ENCODE data around the gene PCCA.
"Not testable (repeated sequence)": the region's sequence is repeated elsewhere in the genome, so short reads cannot be mapped to it uniquely, and the experiment has no call there.

The PCCA gene

DNA sequence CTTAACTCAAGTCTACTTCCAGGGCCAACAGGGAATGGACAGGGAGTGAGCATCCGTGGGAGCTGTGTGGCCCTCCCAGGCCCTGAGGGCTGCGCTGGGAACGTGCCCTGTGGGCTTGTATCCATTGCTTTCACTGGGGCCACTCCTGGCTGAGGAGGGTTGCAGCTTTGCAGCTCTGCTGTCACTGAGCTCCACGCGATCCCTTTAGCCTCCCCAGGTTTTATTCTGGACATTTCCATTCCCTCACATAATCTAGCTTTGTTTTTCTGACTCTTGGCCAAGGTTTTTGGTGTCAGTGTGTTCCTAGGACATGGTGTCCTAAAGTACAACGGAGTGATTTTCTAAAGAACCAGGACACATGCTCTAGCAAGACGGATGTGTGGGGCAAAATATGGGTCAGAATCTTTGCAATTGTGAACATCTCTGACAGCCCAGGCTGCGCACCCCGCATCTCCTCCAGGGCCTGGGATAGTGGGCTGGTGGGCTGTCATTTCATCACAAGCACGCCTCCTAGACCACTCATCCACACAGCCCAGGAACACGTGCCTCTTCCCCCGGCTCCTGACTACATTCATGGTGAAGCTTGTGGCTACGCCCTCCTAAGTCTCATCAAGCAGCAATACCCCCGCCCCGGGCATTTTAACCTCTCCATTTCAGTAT is 471.7 kb downstream of the PCCA start:
- Mint-ChIP-seq H3K27ac (no peak overlapping the region), H3K36me3 (no peaks in the 10 kb centered on the region), H3K9me3 (no peaks in the 10 kb centered on the region), H3K4me3 (no peak overlapping the region), H3K4me1 (peaks cover 4% of the 10 kb centered on the region)
- ATAC-seq (no peak), DNase-seq (ENCODE audit: low spot score in 2 of 2) (no peak)

DNA sequence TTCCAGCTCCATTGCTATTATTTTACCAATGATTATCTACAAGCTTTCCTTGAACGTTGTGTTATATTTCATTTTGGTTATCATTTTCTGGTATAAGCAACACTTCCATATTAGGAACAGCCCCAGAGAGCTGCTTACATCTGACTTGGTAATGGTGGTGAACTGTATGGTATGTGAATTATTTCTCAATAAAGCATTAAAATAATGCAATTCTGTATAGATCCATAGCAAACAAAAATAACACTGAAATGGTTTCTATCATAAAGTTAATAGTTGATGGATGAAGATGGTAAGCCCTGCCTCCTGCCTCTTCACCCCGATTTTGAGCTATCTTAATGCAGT is 472.2 kb downstream of the PCCA start:
- Mint-ChIP-seq H3K4me1 (peaks cover 9% of the 10 kb centered on the region), H3K36me3 (no peaks in the 10 kb centered on the region), H3K4me3 (no peak overlapping the region), H3K27ac (no peak overlapping the region), H3K9me3 (no peaks in the 10 kb centered on the region)
- DNase-seq (ENCODE audit: low spot score in 2 of 2) (no peak), ATAC-seq (no peak)

DNA sequence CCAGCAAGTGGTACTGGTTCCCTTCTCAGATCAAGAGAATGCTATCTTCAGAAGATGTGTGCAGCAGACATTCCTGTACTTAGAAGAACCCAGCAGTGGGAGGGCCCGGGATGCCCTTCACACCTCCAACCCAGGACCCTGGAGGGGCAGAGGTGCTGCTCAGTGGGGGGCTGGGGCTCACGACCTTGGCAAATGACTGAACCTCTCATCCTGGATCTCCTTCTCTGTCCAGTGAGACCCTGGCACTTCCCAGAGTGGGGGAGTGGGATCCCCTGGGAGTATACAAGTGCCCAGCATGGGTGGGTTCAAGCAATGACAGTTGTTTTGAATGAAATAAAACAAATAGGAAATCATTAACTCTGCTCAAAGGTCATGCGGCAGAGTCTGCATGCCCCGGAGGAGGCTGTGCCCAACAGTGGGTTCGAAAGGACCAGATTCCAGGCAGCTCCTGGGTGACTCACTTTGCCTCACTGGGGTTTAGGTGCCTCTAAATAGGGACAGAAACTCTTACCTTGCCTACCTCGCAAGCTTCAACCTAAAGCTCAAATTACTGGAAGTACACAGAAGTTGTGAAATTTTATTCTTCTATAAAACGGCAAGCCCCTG is 472.8 kb downstream of the PCCA start:
- no peak overlapping the region for H3K27ac Mint-ChIP-seq
- H3K4me1 Mint-ChIP-seq, result peaks cover 14% of the 10 kb centered on the region
- ATAC-seq (no peak), DNase-seq (ENCODE audit: low spot score in 2 of 2) (no peak)
- no peak overlapping the region for H3K4me3 Mint-ChIP-seq
- H3K36me3 Mint-ChIP-seq, result no peaks in the 10 kb centered on the region
- no peaks in the 10 kb centered on the region for H3K9me3 Mint-ChIP-seq

DNA sequence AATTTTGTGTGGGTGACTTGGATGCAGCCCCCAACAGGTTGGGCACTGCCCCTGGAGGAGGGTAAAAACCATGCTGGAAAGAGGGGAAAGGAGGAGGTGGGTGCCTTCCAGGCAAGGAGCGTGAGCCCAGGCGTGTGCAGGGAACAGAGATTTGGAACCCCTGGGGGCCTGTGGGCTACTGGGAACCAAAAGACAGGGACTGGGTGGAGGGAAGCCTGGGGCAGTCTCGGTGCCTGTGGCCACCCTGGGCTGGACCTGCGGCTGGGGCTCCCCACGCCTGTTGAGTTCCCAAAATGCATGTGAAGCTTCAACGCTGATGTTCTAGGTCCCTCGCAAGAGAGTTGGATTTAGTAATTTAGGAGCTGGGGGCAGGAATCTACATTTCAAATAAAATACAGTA is 474.9 kb downstream of the PCCA start:
- Mint-ChIP-seq H3K4me1 (peaks cover 14% of the 10 kb centered on the region), H3K9me3 (no peaks in the 10 kb centered on the region), H3K4me3 (no peak overlapping the region), H3K36me3 (no peaks in the 10 kb centered on the region), H3K27ac (peak overlapping the region; percentile 21)
- ATAC-seq (no peak), DNase-seq (ENCODE audit: low spot score in 2 of 2) (no peak)

DNA sequence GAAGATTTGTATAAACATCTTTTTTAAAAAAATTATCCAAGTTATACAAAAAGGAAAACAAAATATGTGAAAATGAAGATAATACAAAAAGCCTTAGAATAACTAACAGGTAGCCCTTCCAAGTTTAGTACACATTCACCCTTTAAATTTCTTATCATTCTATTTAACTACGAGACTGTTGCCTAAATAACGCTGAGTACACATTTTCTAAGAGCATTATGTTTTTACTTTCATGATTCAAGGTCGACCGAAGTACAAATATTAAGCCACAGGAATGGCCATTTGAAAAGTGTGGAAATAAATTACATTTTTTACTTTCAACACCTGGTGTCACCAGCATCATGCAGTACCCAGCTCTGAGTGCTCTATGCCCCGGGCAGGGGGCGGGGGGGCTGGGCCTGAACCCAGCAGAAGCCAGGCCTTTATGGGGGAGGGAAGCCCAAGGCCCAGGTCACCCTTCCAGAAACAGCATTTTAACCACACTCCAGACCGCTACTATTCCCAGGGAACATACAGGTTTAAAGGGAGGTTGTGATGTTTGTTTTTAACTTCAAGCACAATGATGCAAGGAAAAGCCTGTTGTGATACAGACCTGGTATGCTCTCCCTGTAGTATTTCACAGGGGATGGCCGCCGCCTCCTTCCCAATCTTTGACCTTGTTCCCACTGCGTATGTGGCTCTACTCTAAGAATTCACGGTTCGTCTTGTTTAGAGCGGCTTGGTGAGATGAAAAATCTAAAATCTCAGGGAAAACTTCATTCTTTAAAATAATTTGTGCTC is 475.7 kb downstream of the PCCA start:
- no peak for ATAC-seq
- Mint-ChIP-seq H3K36me3 (no peaks in the 10 kb centered on the region), H3K4me1 (peaks cover 14% of the 10 kb centered on the region), H3K27ac (no peak overlapping the region), H3K4me3 (no peak overlapping the region), H3K9me3 (no peaks in the 10 kb centered on the region)
- DNase-seq (ENCODE audit: low spot score in 2 of 2), result no peak

DNA sequence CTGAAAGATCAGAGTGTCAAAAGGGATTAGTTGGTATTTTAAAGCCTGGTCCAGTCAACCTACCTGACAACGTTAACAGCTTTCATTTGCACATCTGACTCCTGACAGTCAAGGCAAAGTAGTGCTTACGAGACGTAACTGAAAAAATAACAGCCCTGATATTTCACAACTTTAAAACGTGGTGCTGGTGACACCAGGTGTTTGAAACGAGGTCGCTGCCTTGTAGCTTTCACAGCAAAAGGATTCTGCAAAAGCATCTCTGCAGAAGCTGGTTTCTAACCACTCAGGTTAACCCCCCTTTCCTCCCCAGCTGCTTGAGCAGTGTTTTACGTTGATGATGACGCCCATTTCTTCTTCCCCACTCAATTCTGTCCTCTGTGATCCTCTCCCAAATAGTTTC is 476.4 kb downstream of the PCCA start:
- Mint-ChIP-seq H3K36me3 (no peaks in the 10 kb centered on the region), H3K9me3 (no peaks in the 10 kb centered on the region), H3K4me3 (no peak overlapping the region), H3K4me1 (peaks cover 14% of the 10 kb centered on the region), H3K27ac (peak overlapping the region; percentile 9)
- ATAC-seq, result no peak
- DNase-seq (ENCODE audit: low spot score in 2 of 2), result no peak

DNA sequence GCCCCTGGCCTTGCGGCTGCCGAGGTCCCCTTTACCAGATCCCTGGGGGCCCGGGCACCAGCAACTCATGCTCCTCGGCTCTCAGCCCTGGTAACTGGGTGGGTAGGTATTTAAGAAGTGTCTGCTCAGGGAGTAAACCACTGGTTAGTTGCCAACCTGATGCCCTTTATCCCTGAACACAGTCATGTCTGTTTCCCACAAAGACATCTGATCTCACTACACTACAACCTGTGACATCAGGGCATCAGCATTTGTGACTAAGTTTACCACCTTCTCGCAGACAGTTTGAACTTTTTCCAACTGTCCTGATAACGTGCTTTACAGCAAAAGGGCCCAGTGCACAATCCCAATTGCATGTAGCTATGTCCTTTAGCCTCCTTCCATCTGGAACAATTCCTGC is 477.6 kb downstream of the PCCA start:
- H3K36me3 Mint-ChIP-seq, result no peaks in the 10 kb centered on the region
- H3K4me3 Mint-ChIP-seq, result no peak overlapping the region
- H3K9me3 Mint-ChIP-seq, result no peaks in the 10 kb centered on the region
- H3K4me1 Mint-ChIP-seq, result peaks cover 14% of the 10 kb centered on the region
- DNase-seq (ENCODE audit: low spot score in 2 of 2), result no peak
- no peak overlapping the region for H3K27ac Mint-ChIP-seq
- ATAC-seq, result no peak

DNA sequence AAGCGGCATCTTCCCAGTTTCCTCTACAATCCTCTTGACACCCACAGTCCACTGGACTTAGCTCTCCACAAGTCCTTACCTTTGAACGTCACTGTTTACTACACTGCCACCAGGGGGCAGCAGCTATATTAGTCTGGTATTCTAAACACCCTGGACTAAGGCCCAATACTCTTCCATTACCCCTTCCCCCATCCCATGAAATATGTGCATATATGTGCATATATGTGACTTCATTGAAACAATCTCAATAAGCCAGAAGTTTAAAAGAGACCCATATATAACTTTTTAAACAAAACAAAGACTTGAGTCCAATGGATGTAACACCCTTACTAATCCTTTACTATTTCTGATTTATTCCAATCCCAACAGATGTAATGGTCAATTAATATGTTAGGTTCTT is 484.2 kb downstream of the PCCA start:
- ATAC-seq, result peak; percentile 84
- H3K36me3 Mint-ChIP-seq, result no peaks in the 10 kb centered on the region
- no peak overlapping the region for H3K27ac Mint-ChIP-seq
- H3K4me3 Mint-ChIP-seq, result no peak overlapping the region
- no peaks in the 10 kb centered on the region for H3K9me3 Mint-ChIP-seq
- peaks cover 20% of the 10 kb centered on the region for H3K4me1 Mint-ChIP-seq
- DNase-seq (ENCODE audit: low spot score in 2 of 2), result peak; percentile 60 to 77

DNA sequence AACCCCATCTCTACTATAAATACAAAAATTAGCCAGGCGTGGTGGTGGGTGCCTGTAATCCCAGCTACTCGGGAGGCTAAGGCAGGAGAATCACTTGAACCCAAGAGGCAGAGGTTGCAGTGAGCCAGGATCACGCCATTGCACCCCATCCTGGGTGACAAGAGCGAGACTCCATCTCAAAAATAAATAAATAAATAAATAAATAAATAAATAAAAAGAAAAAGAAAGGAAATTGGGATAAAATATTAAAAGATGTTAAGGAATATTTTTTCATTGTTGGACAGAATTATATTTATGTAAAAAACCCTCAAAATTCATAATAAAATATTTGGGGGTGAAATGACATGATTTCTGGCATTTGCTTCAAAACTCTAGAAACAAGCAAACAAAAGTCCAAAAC is 488.3 kb downstream of the PCCA start:
- not testable (repeated sequence) for H3K9me3 Mint-ChIP-seq; H3K36me3 Mint-ChIP-seq; H3K4me3 Mint-ChIP-seq; ATAC-seq; DNase-seq (ENCODE audit: low spot score in 2 of 2); H3K27ac Mint-ChIP-seq
- H3K4me1 Mint-ChIP-seq, result peaks cover 28% of the 10 kb centered on the region

Data from stimulated activated effector memory CD8-positive, alpha-beta T cell treated with anti-CD3 and anti-CD28 coated beads, Interleukin-12 subunit alpha, Interleukin-12 subunit beta, amount 100 ng/mL, for 72 hours (primary cell).